IMR-90 (cell line): ENCODE data around the gene NPM1. TPM values are rescaled to one million over a fixed set of nuclear protein-coding genes. Genes with fewer than 3 reads are reported as not detected.

Source experiments
- ATAC-seq: fragments of 200-7000 bp; cut with Tn5 transposase; 2 replicates; pipeline ENCODE4 v1.9.1; 2020; ENCODE audit warnings: low read depth, mild to moderate bottlenecking, moderate library complexity
- BruUV-seq: library from RNA; stranded (reverse); fragments of 400-500 nt; replicated peaks from 2 replicates; lab custom pipeline; 2021; lab: Mats Ljungman, UMichigan
- CTCF ChIA-PET: fragments of 300-600 bp; formaldehyde crosslinking; extraction: SDS; loops from one replicate; lab custom pipeline; 2021; ENCODE audit warnings: antibody characterized with exemption; lab: Yijun Ruan, JAX
- POLR2A ChIA-PET: fragments of 300-600 bp; sonication (Branson Sonifier 250); formaldehyde crosslinking; loops from one replicate; lab custom pipeline; 2022; ENCODE audit warnings: antibody characterized with exemption; ENCODE audit not compliant: unreplicated experiment; lab: Charles Lee
- DNase-seq: peaks from one replicate; pipeline ENCODE4 v3.0.0; 2013
- H2AFZ ChIP-seq: replicated peaks from 2 replicates; pipeline ENCODE3; 2013; ENCODE audit warnings: low read length, mild to moderate bottlenecking; ENCODE audit not compliant: poor library complexity
- H2AK5ac ChIP-seq: 2 replicates; pipeline ENCODE4 v1.6.1; 2013; ENCODE audit warnings: low read depth, low read length, inconsistent platforms
- H2AK9ac ChIP-seq: replicated peaks from 2 replicates; pipeline ENCODE3; 2013; ENCODE audit warnings: mild to moderate bottlenecking, low read depth, low read length, moderate library complexity; ENCODE audit not compliant: poor library complexity
- H2BK120ac ChIP-seq: 2 replicates; pipeline ENCODE4 v1.6.1; 2013; ENCODE audit warnings: low read depth, low read length, inconsistent platforms
- H2BK15ac ChIP-seq: 3 replicates; pipeline ENCODE4 v1.6.1; 2013; ENCODE audit warnings: low read depth, low read length, inconsistent platforms
- H2BK20ac ChIP-seq: 2 replicates; pipeline ENCODE4 v1.6.1; 2013; ENCODE audit warnings: low read depth, mild to moderate bottlenecking, inconsistent platforms, low read length, moderate library complexity
- H2BK5ac ChIP-seq: 2 replicates; pipeline ENCODE4 v1.6.1; 2013; ENCODE audit warnings: mild to moderate bottlenecking, low read depth, low read length, inconsistent platforms; ENCODE audit not compliant: poor library complexity, severe bottlenecking
- H3K14ac ChIP-seq: replicated peaks from 2 replicates; pipeline ENCODE4 v1.6.1; 2013; ENCODE audit warnings: low read depth, low read length, inconsistent platforms
- H3K18ac ChIP-seq: 2 replicates; pipeline ENCODE4 v1.6.1; 2013; ENCODE audit warnings: low read depth, low read length, control low read depth
- H3K23ac ChIP-seq: 2 replicates; pipeline ENCODE4 v1.6.1; 2013; ENCODE audit warnings: low read depth, low read length, inconsistent platforms
- H3K27ac ChIP-seq: 2 replicates; pipeline ENCODE4 v1.5.1; 2013; ENCODE audit warnings: mild to moderate bottlenecking, control low read depth, low read length; ENCODE audit not compliant: insufficient read depth
- H3K27me3 ChIP-seq: 2 replicates; pipeline ENCODE4 v1.6.1; 2013; ENCODE audit warnings: low read length; ENCODE audit not compliant: control insufficient read depth, insufficient read depth
- H3K36me3 ChIP-seq: 2 replicates; pipeline ENCODE4 v1.6.1; 2013; ENCODE audit warnings: low read length, mixed read lengths; ENCODE audit not compliant: control insufficient read depth, insufficient read depth
- H3K4ac ChIP-seq: 2 replicates; pipeline ENCODE4 v1.6.1; 2013; ENCODE audit warnings: low read depth, low read length, inconsistent platforms
- H3K4me1 ChIP-seq: 2 replicates; pipeline ENCODE4 v1.6.1; 2013; ENCODE audit warnings: low read length, mixed read lengths; ENCODE audit not compliant: control insufficient read depth, insufficient read depth
- H3K4me2 ChIP-seq: 2 replicates; pipeline ENCODE4 v1.6.1; 2013; ENCODE audit warnings: low read depth, mild to moderate bottlenecking, control low read depth, low read length, moderate library complexity
- H3K4me3 ChIP-seq: 2 replicates; pipeline ENCODE4 v1.5.1; 2013; ENCODE audit warnings: low read depth, mild to moderate bottlenecking, control low read depth, low read length, moderate library complexity; ENCODE audit not compliant: insufficient read depth
- H3K56ac ChIP-seq: 2 replicates; pipeline ENCODE4 v1.6.1; 2013; ENCODE audit warnings: low read length, inconsistent platforms; ENCODE audit not compliant: insufficient read depth; ENCODE audit errors: extremely low read depth
- H3K79me1 ChIP-seq, 2 experiments: 2 replicates each; pipeline ENCODE4 v1.6.1; 2013; ENCODE audit warnings: low read length in 2 of 2, inconsistent platforms in 1 of 2, low read depth in 1 of 2
- H3K9ac ChIP-seq: 2 replicates; pipeline ENCODE4 v1.6.1; 2013; ENCODE audit warnings: low read depth, low read length, control low read depth
- H3K9me1 ChIP-seq: 2 replicates; pipeline ENCODE4 v1.6.1; 2013; ENCODE audit warnings: low read length, inconsistent platforms; ENCODE audit not compliant: insufficient read depth
- H3K9me3 ChIP-seq: 2 replicates; pipeline ENCODE4 v1.6.1; 2013; ENCODE audit warnings: low read length; ENCODE audit not compliant: control insufficient read depth, insufficient read depth
- H4K20me1 ChIP-seq: 2 replicates; pipeline ENCODE4 v1.6.1; 2013; ENCODE audit warnings: low read length, inconsistent platforms; ENCODE audit not compliant: insufficient read depth
- H4K5ac ChIP-seq: 2 replicates; pipeline ENCODE4 v1.6.1; 2013; ENCODE audit warnings: mild to moderate bottlenecking, low read depth, low read length, control low read depth
- H4K8ac ChIP-seq, 2 experiments: 2 replicates each; pipeline ENCODE4 v1.6.1; 2013; ENCODE audit warnings: low read depth in 2 of 2, low read length in 2 of 2, control low read depth in 1 of 2, inconsistent platforms in 1 of 2
- H4K91ac ChIP-seq: 2 replicates; pipeline ENCODE4 v1.6.1; 2013; ENCODE audit warnings: low read depth, low read length, inconsistent platforms; ENCODE audit not compliant: insufficient read depth
- BHLHE40 ChIP-seq: fragments of 150-350 bp; IDR thresholded peaks from 2 replicates; pipeline ENCODE4 v1.6.1; 2016; ENCODE audit warnings: mild to moderate bottlenecking, low read depth, low read length
- FOS ChIP-seq: fragments of 150-350 bp; IDR thresholded peaks from 2 replicates; pipeline ENCODE4 v1.6.1; 2016; ENCODE audit warnings: low read depth, low read length
- MAFK ChIP-seq: IDR thresholded peaks from 2 replicates; pipeline ENCODE4 v1.6.1; 2012; ENCODE audit warnings: low read depth, low read length, improper control_type of control experiment
- MXI1 ChIP-seq: IDR thresholded peaks from 2 replicates; pipeline ENCODE4 v1.6.1; 2012; ENCODE audit warnings: low read depth, mild to moderate bottlenecking, low read length, moderate library complexity, borderline replicate concordance
- RAD21 ChIP-seq: IDR thresholded peaks from 2 replicates; pipeline ENCODE4 v1.6.1; 2012; ENCODE audit warnings: low read length, improper control_type of control experiment
- SMC3 ChIP-seq: fragments of 150-350 bp; IDR thresholded peaks from 2 replicates; pipeline ENCODE4 v1.6.1; 2016; ENCODE audit warnings: low read depth, mild to moderate bottlenecking, antibody characterized with exemption, low read length, moderate library complexity
- WGBS, 2 experiments: methylation state at CpG; one replicate each; pipeline versions ENCODE4 v1.1.5 to v1.1.7; 2013; ENCODE audit warnings: missing lambda C conversion rate in 2 of 2; ENCODE audit not compliant: insufficient read length in 1 of 2; ENCODE audit errors: extremely low coverage in 2 of 2; 5-methylcytosine and 5-hydroxymethylcytosine counted together
- dilution Hi-C: fragments of 300-500 bp; cut with HindIII; formaldehyde crosslinking; loops from one replicate; pipeline ENCODE4 v1.14.3; 2018; ENCODE audit warnings: low sequenced_read_pairs; ENCODE audit not compliant: unreplicated experiment
- in situ Hi-C: fragments of 300-500 bp; cut with MboI; formaldehyde crosslinking; loops from 3 replicates; pipeline ENCODE4 v1.14.3; 2019; ENCODE audit warnings: low sequenced_read_pairs, inconsistent platforms, mixed read lengths
- intact Hi-C: fragments of 100-400 bp; cut with micrococcal nuclease; formaldehyde crosslinking; loops from 2 replicates; pipeline ENCODE4 v1.10.0; 2022
- polyA plus RNA-seq, 3 experiments: library from polyadenylated mRNA; depleted of rRNA; stranded (reverse); fragments of >200 nt; gene quantifications; 2 replicates each; pipeline ENCODE4 v1.2.3, GENCODE V29; 2012; ENCODE audit warnings: low replicate concordance in 1 of 3
- total RNA-seq: library from RNA; depleted of rRNA; stranded (reverse); fragments of >200 nt; gene quantifications from 2 replicates; pipeline ENCODE4 v1.2.3, GENCODE V29; 2012
- TF ChIP-seq, protein P1 (sequence below): conservative IDR thresholded peaks from 2 replicates; pipeline ENCODE4 v1.5.1; 2012; ENCODE audit warnings: mild to moderate bottlenecking, low read depth, low read length, improper control_type of control experiment
- TF ChIP-seq, protein P2 (sequence below): fragments of 150-350 bp; IDR thresholded peaks from 2 replicates; pipeline ENCODE4 v1.6.1; 2017; ENCODE audit warnings: mild to moderate bottlenecking, antibody characterized with exemption, low read length, low read depth

Gene NPM1
- total and polyA plus RNA-seq, 2 of the 4 experiments (the other 2 are of a cell fraction), result 856 to 929 TPM

- dilution Hi-C loops, result no loop called here
- POLR2A ChIA-PET, result no interaction called here
These were observed 40.6 kb downstream of the NPM1 start for GRCh38 chr5:171428168-171428696.

More at GRCh38 chr5:171428168-171428696, 40.6 kb downstream of the NPM1 start:
- Histone ChIP-seq H3K4ac (no peak overlapping the region), H3K4me3 (no peak overlapping the region), H3K79me1 (no peaks in the 10 kb centered on the region), H4K20me1 (no peaks in the 10 kb centered on the region), H3K4me2 (no peak overlapping the region), H4K91ac (no peak overlapping the region), H3K14ac (no peak overlapping the region), H4K5ac (no peak overlapping the region), H3K4me1 (no peaks in the 10 kb centered on the region), H3K9me1 (no peaks in the 10 kb centered on the region), H2BK120ac (no peak overlapping the region), H3K9me3 (no peaks in the 10 kb centered on the region), H2AFZ (no peak overlapping the region), H3K9ac (no peak overlapping the region), H3K27ac (no peak overlapping the region), H2AK9ac (no peak overlapping the region), H3K56ac (no peak overlapping the region), H2BK20ac (no peak overlapping the region), H3K36me3 (no peaks in the 10 kb centered on the region), H3K23ac (no peak overlapping the region), H2BK5ac (no peak overlapping the region), H3K18ac (no peak overlapping the region), H3K27me3 (no peaks in the 10 kb centered on the region), H4K8ac (no peak overlapping the region), H2BK15ac (no peak overlapping the region), H2AK5ac (no peak overlapping the region)
- intact Hi-C loops, result no loop called here
- ATAC-seq, result no peak
- no peak for DNase-seq
- CTCF ChIA-PET, result no interaction called here
- no TSS peak for BruUV-seq
- 96% methylated on average over 5 of the region's 9 CpGs; no CpG with 5 or more reads in 1 of the 2 experiments for WGBS, 2 experiments
- TF ChIP-seq MAFK, result no peak
- TF ChIP-seq BHLHE40, result no peak
- no peak for TF ChIP-seq SMC3
- no peak for TF ChIP-seq MXI1
- TF ChIP-seq, protein P1, sequence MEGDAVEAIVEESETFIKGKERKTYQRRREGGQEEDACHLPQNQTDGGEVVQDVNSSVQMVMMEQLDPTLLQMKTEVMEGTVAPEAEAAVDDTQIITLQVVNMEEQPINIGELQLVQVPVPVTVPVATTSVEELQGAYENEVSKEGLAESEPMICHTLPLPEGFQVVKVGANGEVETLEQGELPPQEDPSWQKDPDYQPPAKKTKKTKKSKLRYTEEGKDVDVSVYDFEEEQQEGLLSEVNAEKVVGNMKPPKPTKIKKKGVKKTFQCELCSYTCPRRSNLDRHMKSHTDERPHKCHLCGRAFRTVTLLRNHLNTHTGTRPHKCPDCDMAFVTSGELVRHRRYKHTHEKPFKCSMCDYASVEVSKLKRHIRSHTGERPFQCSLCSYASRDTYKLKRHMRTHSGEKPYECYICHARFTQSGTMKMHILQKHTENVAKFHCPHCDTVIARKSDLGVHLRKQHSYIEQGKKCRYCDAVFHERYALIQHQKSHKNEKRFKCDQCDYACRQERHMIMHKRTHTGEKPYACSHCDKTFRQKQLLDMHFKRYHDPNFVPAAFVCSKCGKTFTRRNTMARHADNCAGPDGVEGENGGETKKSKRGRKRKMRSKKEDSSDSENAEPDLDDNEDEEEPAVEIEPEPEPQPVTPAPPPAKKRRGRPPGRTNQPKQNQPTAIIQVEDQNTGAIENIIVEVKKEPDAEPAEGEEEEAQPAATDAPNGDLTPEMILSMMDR, result no peak
- TF ChIP-seq FOS, result no peak
- TF ChIP-seq RAD21, result no peak
- TF ChIP-seq, protein P2, sequence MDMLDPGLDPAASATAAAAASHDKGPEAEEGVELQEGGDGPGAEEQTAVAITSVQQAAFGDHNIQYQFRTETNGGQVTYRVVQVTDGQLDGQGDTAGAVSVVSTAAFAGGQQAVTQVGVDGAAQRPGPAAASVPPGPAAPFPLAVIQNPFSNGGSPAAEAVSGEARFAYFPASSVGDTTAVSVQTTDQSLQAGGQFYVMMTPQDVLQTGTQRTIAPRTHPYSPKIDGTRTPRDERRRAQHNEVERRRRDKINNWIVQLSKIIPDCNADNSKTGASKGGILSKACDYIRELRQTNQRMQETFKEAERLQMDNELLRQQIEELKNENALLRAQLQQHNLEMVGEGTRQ, result no peak
- in situ Hi-C loops, result loop anchor here (25.0 kb wide), 1 partner anchor 434 kb away; no protein-coding TSS in a partner anchor
